DMS 273 (cell line): ENCODE measurements around the gene MAP4.
"Not testable (repeated sequence)": the region's sequence is repeated elsewhere in the genome, so short reads cannot be mapped to it uniquely, and the experiment has no call there.

Source experiments
- DNase-seq: peaks from one replicate; lab custom pipeline; 2025; ENCODE audit not compliant: unreplicated experiment; lab: John Stamatoyannopoulos, UW

MAP4 gene

GRCh38 chr3:47899495-47900108 is 116.6 kb downstream of the MAP4 start:
- no peak for DNase-seq

GRCh38 chr3:47897954-47898353 is 118.3 kb downstream of the MAP4 start:
- DNase-seq = no peak

GRCh38 chr3:47896736-47897135 is 119.5 kb downstream of the MAP4 start:
- no peak for DNase-seq

GRCh38 chr3:47895241-47895640 is 121.0 kb downstream of the MAP4 start:
- DNase-seq = no peak

GRCh38 chr3:47892286-47893040 is 123.8 kb downstream of the MAP4 start:
- no peak for DNase-seq

GRCh38 chr3:47891613-47892005 is 124.6 kb downstream of the MAP4 start:
- DNase-seq = no peak

GRCh38 chr3:47890828-47891612 is 125.2 kb downstream of the MAP4 start:
- DNase-seq = no peak

GRCh38 chr3:47890126-47890827 is 125.9 kb downstream of the MAP4 start:
- DNase-seq = no peak

- no peak for DNase-seq
Observed at GRCh38 chr3:47888986-47889757, 127.0 kb downstream of the MAP4 start.

- not testable (repeated sequence) for DNase-seq
Observed at GRCh38 chr3:47887991-47888390, 128.2 kb downstream of the MAP4 start.

GRCh38 chr3:47885168-47885567 is 131.0 kb downstream of the MAP4 start:
- no peak for DNase-seq

GRCh38 chr3:47884603-47885002 is 131.6 kb downstream of the MAP4 start:
- DNase-seq = no peak

GRCh38 chr3:47882338-47882737 is 133.9 kb downstream of the MAP4 start:
- DNase-seq = no peak

- no peak for DNase-seq
Observed at GRCh38 chr3:47877719-47878118, 138.5 kb downstream of the MAP4 start.

GRCh38 chr3:47877290-47877689 is 138.9 kb downstream of the MAP4 start:
- DNase-seq = no peak

- DNase-seq = no peak
Observed at GRCh38 chr3:47874913-47875312, 141.3 kb downstream of the MAP4 start.

GRCh38 chr3:47874438-47874837 is 141.8 kb downstream of the MAP4 start:
- DNase-seq = no peak

- no peak for DNase-seq
Observed at GRCh38 chr3:47872916-47873315, 143.3 kb downstream of the MAP4 start.

- no peak for DNase-seq
Observed at GRCh38 chr3:47871389-47871788, 144.8 kb downstream of the MAP4 start.

GRCh38 chr3:47870702-47871260 is 145.4 kb downstream of the MAP4 start:
- no peak for DNase-seq
